ENCODE data around the gene MEX3B.
"Not testable (repeated sequence)": the region's sequence is repeated elsewhere in the genome, so short reads cannot be mapped to it uniquely, and the experiment has no call there.

MEX3B gene

DNA sequence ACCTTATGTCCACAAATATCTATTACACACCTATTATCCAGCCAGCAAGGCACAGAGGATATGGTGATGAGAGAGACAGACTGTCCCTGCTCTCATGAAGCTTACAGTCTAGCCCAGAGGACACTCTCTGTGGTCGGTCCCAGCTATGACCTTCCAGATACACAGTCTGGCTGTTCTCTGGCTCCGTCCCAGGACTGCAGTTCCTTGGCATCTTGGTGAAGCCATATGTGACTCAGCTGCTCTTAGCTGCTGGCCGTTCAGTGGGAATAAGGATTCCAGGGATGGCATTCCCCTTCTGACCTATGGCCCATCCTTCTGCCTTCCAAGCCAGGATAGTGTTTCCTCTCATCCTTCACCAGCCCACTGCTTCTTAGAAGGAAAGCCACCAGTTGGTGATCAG is 30.8 kb downstream of the MEX3B start:
- DNase-seq = no peak

DNA sequence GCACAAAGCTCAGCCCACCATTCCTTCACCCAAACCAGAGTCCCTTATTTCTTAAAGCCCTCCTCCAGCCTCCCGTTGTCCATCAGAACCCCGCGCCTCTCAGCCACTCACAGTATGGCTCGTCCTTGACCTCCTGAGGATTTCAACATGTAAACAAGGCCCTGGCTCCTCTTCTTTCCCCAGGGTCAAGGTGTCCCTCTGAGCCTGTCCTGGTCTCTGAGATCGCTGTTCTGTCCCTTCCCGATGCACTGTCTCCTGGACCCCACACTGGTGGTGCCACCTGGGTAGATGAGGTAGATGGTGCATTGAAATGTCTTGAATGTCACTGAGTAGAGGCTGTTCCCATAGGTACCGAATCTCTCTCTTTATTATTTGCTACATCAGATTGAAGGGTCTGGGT is 32.9 kb downstream of the MEX3B start:
- DNase-seq = no peak

DNA sequence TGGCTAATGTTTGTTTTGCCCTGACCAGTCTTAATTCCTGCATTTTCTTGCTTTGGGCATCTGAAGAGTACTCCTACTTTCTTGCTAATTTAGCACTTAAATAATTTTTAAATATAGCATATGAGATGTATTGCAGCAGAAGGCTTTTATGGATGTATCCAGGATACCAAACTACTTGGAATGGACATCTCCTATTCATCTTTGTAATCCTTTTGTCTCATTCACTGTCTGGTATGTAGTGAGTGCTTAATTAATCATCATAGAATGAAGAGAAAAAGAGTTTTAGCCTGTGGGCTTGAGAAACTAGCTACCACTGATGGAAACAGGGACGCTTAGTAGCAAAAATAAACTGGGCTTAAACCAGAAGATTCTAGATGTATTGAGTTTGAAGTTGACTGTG is 40.6 kb downstream of the MEX3B start:
- DNase-seq = no peak

DNA sequence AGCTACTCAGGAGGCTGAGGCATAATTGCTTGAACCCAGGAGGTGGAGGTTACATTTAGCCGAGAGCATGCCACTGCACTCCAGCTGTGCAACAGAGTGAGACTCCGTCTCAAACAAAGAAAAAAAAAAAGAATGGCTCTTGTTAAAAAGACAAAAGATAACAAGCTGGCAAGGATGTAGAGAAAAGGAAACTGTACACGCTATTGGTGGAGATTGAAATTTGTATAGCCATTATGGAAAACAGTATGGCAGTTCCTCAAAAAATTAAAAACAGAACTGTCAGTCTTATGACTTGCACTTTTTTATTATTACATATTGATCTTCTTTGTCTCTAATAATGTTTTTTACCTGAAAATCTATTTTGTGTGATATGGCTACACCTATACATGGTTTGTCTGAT is 41.9 kb downstream of the MEX3B start:
- DNase-seq = no peak

DNA sequence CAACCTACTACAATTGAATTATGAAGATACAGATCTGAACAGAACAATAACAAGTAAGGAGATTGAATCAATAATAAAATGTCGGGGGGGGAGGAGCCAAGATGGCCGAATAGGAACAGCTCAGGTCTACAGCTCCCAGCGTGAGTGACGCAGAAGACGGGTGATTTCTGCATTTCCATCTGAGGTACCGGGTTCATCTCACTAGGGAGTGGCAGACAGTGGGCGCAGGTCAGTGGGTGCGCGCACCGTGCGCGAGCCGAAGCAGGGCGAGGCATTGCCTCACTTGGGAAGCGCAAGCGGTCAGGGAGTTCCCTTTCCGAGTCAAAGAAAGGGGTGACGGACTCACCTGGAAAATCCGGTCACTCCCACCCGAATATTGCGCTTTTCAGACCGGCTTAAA is 50.7 kb downstream of the MEX3B start:
- DNase-seq = not testable (repeated sequence)

DNA sequence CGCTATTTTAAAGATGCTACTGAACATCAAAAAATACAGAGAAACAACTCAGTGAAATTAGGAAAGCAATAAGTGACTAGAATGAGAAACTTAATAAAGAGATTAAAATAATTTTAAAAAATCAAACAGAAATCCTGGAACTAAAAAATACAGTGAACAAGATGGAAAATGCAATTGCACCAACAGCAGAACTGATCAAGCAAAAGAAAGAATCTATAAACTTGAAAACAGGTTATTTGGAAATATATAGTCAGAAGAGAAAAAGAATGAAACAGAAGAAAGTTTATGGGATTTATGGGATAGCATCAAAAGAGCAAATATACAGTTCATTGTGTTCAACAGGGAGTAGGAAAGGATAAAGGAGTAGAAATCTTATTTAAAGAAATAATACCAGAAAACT is 53.3 kb downstream of the MEX3B start:
- DNase-seq = no peak

All from nucleus accumbens (tissue), 56 donors.